HCT116 (cell line): Measurements from ENCODE around the gene SMIM44. TPM values are rescaled to one million over a fixed set of nuclear protein-coding genes. Genes with fewer than 3 reads are reported as not detected.

Experiments
- ATAC-seq: fragments of 200-7000 bp; cut with Tn5 transposase; 2 replicates; pipeline ENCODE4 v1.9.1; 2020; ENCODE audit warnings: mild to moderate bottlenecking, moderate library complexity
- BruUV-seq: library from RNA; stranded (reverse); fragments of 400-500 nt; replicated peaks from 2 replicates; lab custom pipeline; 2021; lab: Mats Ljungman, UMichigan
- CTCF ChIA-PET: fragments of 300-600 bp; sonication (Branson Sonifier 250); formaldehyde crosslinking; loops from one replicate; lab custom pipeline; 2021; ENCODE audit warnings: antibody characterized with exemption; lab: Charles Lee
- POLR2A ChIA-PET: fragments of 300-600, 350-600 bp; sonication (Branson Sonifier 250); formaldehyde crosslinking; loops from one replicate; lab custom pipeline; 2021; ENCODE audit warnings: antibody characterized with exemption; lab: Charles Lee
- RAD21 ChIA-PET, 2 experiments: fragments of 300-600 bp; sonication (Branson Sonifier 250); formaldehyde crosslinking; loops; one replicate each; lab custom pipeline; 2023; ENCODE audit warnings: low total read pairs in 2 of 2; ENCODE audit not compliant: uncharacterized antibody in 2 of 2, unreplicated experiment in 2 of 2, low non-redundant PET in 1 of 2; lab: Charles Lee
- DNase-seq: peaks from one replicate; pipeline ENCODE4 v3.0.0-alpha.2; 2010; ENCODE audit warnings: low read depth, low spot score
- H2AFZ ChIP-seq: fragments of 200-600 bp; shearing (Covaris generic), sonication (generic); 2 replicates; pipeline ENCODE4 v1.6.1; 2017; ENCODE audit warnings: low read depth, mixed run types, mixed read lengths, antibody characterized with exemption, low read length; ENCODE audit not compliant: poor library complexity, severe bottlenecking
- H3K27ac ChIP-seq: 2 replicates; pipeline ENCODE4 v1.5.1; 2012; ENCODE audit warnings: low read depth, low read length
- H3K27me3 ChIP-seq: fragments of 200-600 bp; sonication (generic); 2 replicates; pipeline ENCODE4 v1.6.1; 2016; ENCODE audit warnings: mixed run types, low read length, mixed read lengths; ENCODE audit not compliant: insufficient read depth
- H3K36me3 ChIP-seq, 2 experiments: fragments of 200-500 bp in 1 of 2; fragments of 200-600 bp in 1 of 2; sonication (Bioruptor generic) in 1 of 2; sonication (generic) in 1 of 2; 2 replicates each; pipeline versions ENCODE4 v1.5.1 to v1.6.1; 2014 to 2016; ENCODE audit warnings: low read length in 2 of 2, inconsistent platforms in 1 of 2, mixed read lengths in 1 of 2, mixed run types in 1 of 2; ENCODE audit not compliant: insufficient read depth in 2 of 2, control insufficient read depth in 1 of 2
- H3K4me1 ChIP-seq, 2 experiments: fragments of 200-600 bp in 1 of 2; sonication (generic) in 1 of 2; 2 replicates each; pipeline versions ENCODE4 v1.5.1 to v1.6.1; 2012 to 2017; ENCODE audit warnings: low read length in 2 of 2, inconsistent platforms in 1 of 2, mild to moderate bottlenecking in 1 of 2, mixed read lengths in 1 of 2, mixed run types in 1 of 2, moderate library complexity in 1 of 2; ENCODE audit not compliant: insufficient read depth in 2 of 2, control insufficient read depth in 1 of 2
- H3K4me2 ChIP-seq: fragments of 200-600 bp; sonication (generic); 2 replicates; pipeline ENCODE4 v1.6.1; 2017; ENCODE audit warnings: mixed run types, low read length, mixed read lengths
- H3K4me3 ChIP-seq, 2 experiments: fragments of 200-600 bp in 1 of 2; sonication (generic) in 1 of 2; replicated peaks in 1 of 2; 2 replicates each; pipeline ENCODE4 v1.5.1; 2011 to 2016; ENCODE audit warnings: low read length in 2 of 2, control low read depth in 1 of 2, low read depth in 1 of 2, mild to moderate bottlenecking in 1 of 2, mixed read lengths in 1 of 2, mixed run types in 1 of 2
- H3K79me2 ChIP-seq: fragments of 200-600 bp; sonication (generic); 2 replicates; pipeline ENCODE4 v1.6.1; 2017; ENCODE audit warnings: mild to moderate bottlenecking, mixed run types, low read length, moderate library complexity, mixed read lengths; ENCODE audit not compliant: insufficient read depth
- H3K9ac ChIP-seq: fragments of 200-600 bp; sonication (generic); 2 replicates; pipeline ENCODE4 v1.6.1; 2016; ENCODE audit warnings: low read length, mixed read lengths
- H3K9me2 ChIP-seq: fragments of 200-600 bp; sonication (generic), shearing (Covaris generic); 2 replicates; pipeline ENCODE4 v1.6.1; 2017; ENCODE audit warnings: mixed run types, mild to moderate bottlenecking, moderate library complexity; ENCODE audit not compliant: insufficient read depth
- H3K9me3 ChIP-seq, 2 experiments: fragments of 200-500 bp in 1 of 2; fragments of 200-600 bp in 1 of 2; sonication (Bioruptor generic) in 1 of 2; sonication (generic) in 1 of 2; 2 replicates each; pipeline ENCODE4 v1.6.1; 2014 to 2017; ENCODE audit warnings: low read length in 2 of 2, mixed read lengths in 2 of 2, inconsistent platforms in 1 of 2, low read depth in 1 of 2, mild to moderate bottlenecking in 1 of 2, mixed run types in 1 of 2, moderate library complexity in 1 of 2; ENCODE audit not compliant: control insufficient read depth in 1 of 2, insufficient read depth in 1 of 2
- H4K20me1 ChIP-seq: fragments of 200-600 bp; sonication (generic), shearing (Covaris generic); 2 replicates; pipeline ENCODE4 v1.6.1; 2017; ENCODE audit warnings: mixed run types, mild to moderate bottlenecking, moderate library complexity; ENCODE audit not compliant: insufficient read depth
- CBX3 ChIP-seq: IDR thresholded peaks from 2 replicates; pipeline ENCODE4 v1.6.1; 2012; ENCODE audit warnings: low read depth
- CEBPB ChIP-seq: IDR thresholded peaks from 2 replicates; pipeline ENCODE4 v1.6.1; 2012; ENCODE audit warnings: low read depth
- EGR1 ChIP-seq: IDR thresholded peaks from 2 replicates; pipeline ENCODE4 v1.6.1; 2012; ENCODE audit warnings: low read depth
- ELF1 ChIP-seq: IDR thresholded peaks from 2 replicates; pipeline ENCODE4 v1.6.1; 2012; ENCODE audit warnings: low read depth, borderline replicate concordance
- EZH2 ChIP-seq: fragments of 200-600 bp; sonication (generic); IDR thresholded peaks from 2 replicates; pipeline ENCODE4 v1.6.1; 2017; ENCODE audit warnings: antibody characterized with exemption, mixed run types
- JUND ChIP-seq: IDR thresholded peaks from 2 replicates; pipeline ENCODE4 v1.6.1; 2012
- POLR2AphosphoS5 ChIP-seq: IDR thresholded peaks from 2 replicates; pipeline ENCODE4 v1.6.1; 2011; ENCODE audit warnings: mild to moderate bottlenecking, low read depth, low read length, moderate library complexity
- RAD21 ChIP-seq: IDR thresholded peaks from 2 replicates; pipeline ENCODE4 v1.6.1; 2012; ENCODE audit warnings: low read depth, mild to moderate bottlenecking
- SIN3A ChIP-seq: IDR thresholded peaks from 2 replicates; pipeline ENCODE4 v1.6.1; 2012; ENCODE audit warnings: low read depth
- SP1 ChIP-seq: IDR thresholded peaks from 2 replicates; pipeline ENCODE4 v1.6.1; 2012; ENCODE audit warnings: low read depth
- TCF7L2 ChIP-seq: IDR thresholded peaks from 2 replicates; pipeline ENCODE4 v1.7.0; 2011; ENCODE audit warnings: borderline replicate concordance, inconsistent platforms; ENCODE audit not compliant: insufficient read depth, insufficient read length; ENCODE audit errors: extremely low read depth
- YY1 ChIP-seq: IDR thresholded peaks from 2 replicates; pipeline ENCODE4 v1.6.1; 2011; ENCODE audit warnings: low read length, low read depth, moderate library complexity, mild to moderate bottlenecking; ENCODE audit not compliant: insufficient replicate concordance; ENCODE audit errors: extremely low read depth
- ZFX ChIP-seq: fragments of 450-650 bp; IDR thresholded peaks from 2 replicates; pipeline ENCODE4 v1.6.1; 2017
- ZNF274 ChIP-seq: fragments of 200-500 bp; sonication (Bioruptor generic); IDR thresholded peaks from 2 replicates; pipeline ENCODE4 v1.6.1; 2014; ENCODE audit warnings: mild to moderate bottlenecking, low read depth, low read length, inconsistent platforms
- intact Hi-C: fragments of 100-400 bp; cut with micrococcal nuclease; formaldehyde crosslinking; loops from 2 replicates; pipeline ENCODE4 v1.10.0; 2022
- total RNA-seq: library from RNA; stranded (reverse); gene quantifications from one replicate; pipeline ENCODE4 v1.2.1, GENCODE V29; 2021; ENCODE audit not compliant: unreplicated experiment
- TF ChIP-seq, protein P1 (sequence below): IDR thresholded peaks from 2 replicates; pipeline ENCODE4 v1.6.1; 2012
- TF ChIP-seq, protein P2 (sequence below): IDR thresholded peaks from 2 replicates; pipeline ENCODE4 v1.6.1; 2012
- TF ChIP-seq, protein P3 (sequence below), 3 experiments: fragments of 200-600 bp in 1 of 3; sonication (generic) in 1 of 3; IDR thresholded peaks in 2 of 3; conservative IDR thresholded peaks in 1 of 3; 2 replicates each; pipeline ENCODE4 v1.5.1; 2012 to 2017; ENCODE audit warnings: low read depth in 2 of 3, low read length in 2 of 3, antibody characterized with exemption in 1 of 3, borderline replicate concordance in 1 of 3, control low read depth in 1 of 3, mild to moderate bottlenecking in 1 of 3, mixed read lengths in 1 of 3, mixed run types in 1 of 3, moderate library complexity in 1 of 3; ENCODE audit not compliant: insufficient read depth in 1 of 3

The SMIM44 gene
- total RNA-seq, 1 experiment from 2014 or later: not detected

DNA sequence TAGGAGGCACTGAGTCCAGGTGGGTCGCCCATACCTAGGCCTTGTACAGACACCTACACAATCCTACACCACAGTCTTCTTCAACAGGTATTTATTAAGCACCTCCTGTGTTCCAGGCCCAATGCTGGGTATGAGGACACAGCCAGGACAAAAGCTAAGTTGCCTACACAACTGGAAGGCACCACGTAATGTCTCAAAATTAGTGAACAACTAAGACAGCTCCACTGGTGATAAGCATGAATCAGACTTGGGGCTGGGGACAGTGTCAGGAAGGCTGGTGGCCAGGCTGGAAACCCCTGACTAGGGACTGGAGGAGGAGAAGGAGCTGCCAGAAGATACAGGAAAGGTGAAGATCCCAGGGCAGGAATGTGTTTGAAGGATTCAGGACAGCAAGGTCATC is 5.3 kb downstream of the SMIM44 start:
- no peak for TF ChIP-seq JUND
- no peak for TF ChIP-seq ZNF274
- TF ChIP-seq EZH2: no peak
- no peak for TF ChIP-seq SIN3A
- no peak for TF ChIP-seq POLR2AphosphoS5
- TF ChIP-seq ELF1: no peak
- TF ChIP-seq EGR1: no peak
- no peak for TF ChIP-seq CEBPB
- TF ChIP-seq, protein P1, sequence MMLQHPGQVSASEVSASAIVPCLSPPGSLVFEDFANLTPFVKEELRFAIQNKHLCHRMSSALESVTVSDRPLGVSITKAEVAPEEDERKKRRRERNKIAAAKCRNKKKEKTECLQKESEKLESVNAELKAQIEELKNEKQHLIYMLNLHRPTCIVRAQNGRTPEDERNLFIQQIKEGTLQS: no peak
- TF ChIP-seq, all 23 proteins: peak for 0
- Histone ChIP-seq H3K4me3 (no peak overlapping the region), H2AFZ (no peak overlapping the region), H4K20me1 (no peaks in the 10 kb centered on the region), H3K27ac (no peak overlapping the region), H3K4me2 (no peak overlapping the region), H3K9ac (no peak overlapping the region), H3K79me2 (no peaks in the 10 kb centered on the region), H3K27me3 (peaks cover 9% of the 10 kb centered on the region; the same call in 1 of the 2 replicates), H3K9me3 (no peaks in the 10 kb centered on the region), H3K36me3 (no peaks in the 10 kb centered on the region), H3K9me2 (no peaks in the 10 kb centered on the region), H3K4me1 (peaks cover 0 to 7% of the 10 kb centered on the region in 2 experiments; a peak in 2 of 4 replicates)
- DNase-seq (no peak), ATAC-seq (no peak)
- RAD21 ChIA-PET: no interaction called here
- no TSS peak for BruUV-seq
- intact Hi-C loops: no loop called here
- CTCF ChIA-PET: no interaction called here
- POLR2A ChIA-PET: no interaction called here

DNA sequence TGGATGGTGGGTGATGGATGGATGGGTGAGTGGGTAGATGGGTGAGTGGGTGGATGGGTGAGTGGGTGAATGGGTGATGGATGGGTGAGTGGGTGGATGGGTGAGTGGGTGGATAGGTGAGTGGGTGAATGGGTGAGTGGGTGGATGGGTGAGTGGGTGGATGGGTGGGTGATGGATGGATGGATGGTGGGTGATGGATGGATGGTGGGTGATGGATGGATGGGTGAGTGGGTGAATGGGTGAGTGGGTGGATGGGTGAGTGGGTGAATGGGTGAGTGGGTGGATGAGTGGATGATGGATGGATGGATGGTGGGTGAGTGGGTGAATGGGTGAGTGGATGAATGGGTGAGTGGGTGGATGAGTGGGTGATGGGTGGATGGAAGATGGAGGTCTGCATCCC is 5.7 kb downstream of the SMIM44 start:
- no peaks in the 10 kb centered on the region for H3K9me3 ChIP-seq
- H3K27ac ChIP-seq: no peak overlapping the region
- H3K9me2 ChIP-seq: no peaks in the 10 kb centered on the region
- no peaks in the 10 kb centered on the region for H4K20me1 ChIP-seq
- peaks cover 0 to 7% of the 10 kb centered on the region in 2 experiments; a peak in 2 of 4 replicates for H3K4me1 ChIP-seq
- no peak overlapping the region for H2AFZ ChIP-seq
- DNase-seq: no peak
- RAD21 ChIA-PET: no interaction called here
- intact Hi-C loops: no loop called here
- H3K36me3 ChIP-seq: no peaks in the 10 kb centered on the region
- CTCF ChIA-PET: no interaction called here
- H3K4me3 ChIP-seq: no peak overlapping the region
- H3K79me2 ChIP-seq: no peaks in the 10 kb centered on the region
- no peak overlapping the region for H3K9ac ChIP-seq
- POLR2A ChIA-PET: no interaction called here
- peaks cover 9% of the 10 kb centered on the region; the same call in 1 of the 2 replicates for H3K27me3 ChIP-seq
- H3K4me2 ChIP-seq: no peak overlapping the region
- no TSS peak for BruUV-seq
- ATAC-seq: no peak
- TF ChIP-seq, protein P2, sequence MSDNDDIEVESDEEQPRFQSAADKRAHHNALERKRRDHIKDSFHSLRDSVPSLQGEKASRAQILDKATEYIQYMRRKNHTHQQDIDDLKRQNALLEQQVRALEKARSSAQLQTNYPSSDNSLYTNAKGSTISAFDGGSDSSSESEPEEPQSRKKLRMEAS: no peak
- TF ChIP-seq JUND (no peak), EGR1 (no peak), ELF1 (no peak), TCF7L2 (no peak), POLR2AphosphoS5 (no peak), CBX3 (no peak), SP1 (no peak), ZFX (no peak), YY1 (no peak), RAD21 (no peak), ZNF274 (no peak), EZH2 (no peak)
- TF ChIP-seq, protein P1: no peak
- TF ChIP-seq, protein P3, sequence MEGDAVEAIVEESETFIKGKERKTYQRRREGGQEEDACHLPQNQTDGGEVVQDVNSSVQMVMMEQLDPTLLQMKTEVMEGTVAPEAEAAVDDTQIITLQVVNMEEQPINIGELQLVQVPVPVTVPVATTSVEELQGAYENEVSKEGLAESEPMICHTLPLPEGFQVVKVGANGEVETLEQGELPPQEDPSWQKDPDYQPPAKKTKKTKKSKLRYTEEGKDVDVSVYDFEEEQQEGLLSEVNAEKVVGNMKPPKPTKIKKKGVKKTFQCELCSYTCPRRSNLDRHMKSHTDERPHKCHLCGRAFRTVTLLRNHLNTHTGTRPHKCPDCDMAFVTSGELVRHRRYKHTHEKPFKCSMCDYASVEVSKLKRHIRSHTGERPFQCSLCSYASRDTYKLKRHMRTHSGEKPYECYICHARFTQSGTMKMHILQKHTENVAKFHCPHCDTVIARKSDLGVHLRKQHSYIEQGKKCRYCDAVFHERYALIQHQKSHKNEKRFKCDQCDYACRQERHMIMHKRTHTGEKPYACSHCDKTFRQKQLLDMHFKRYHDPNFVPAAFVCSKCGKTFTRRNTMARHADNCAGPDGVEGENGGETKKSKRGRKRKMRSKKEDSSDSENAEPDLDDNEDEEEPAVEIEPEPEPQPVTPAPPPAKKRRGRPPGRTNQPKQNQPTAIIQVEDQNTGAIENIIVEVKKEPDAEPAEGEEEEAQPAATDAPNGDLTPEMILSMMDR (IDR thresholded peaks at IDR 0.05 in 2 of 3, conservative IDR thresholded peaks at IDR 0.05 in 1 of 3; ENCODE audit: borderline replicate concordance in 1 of 3, insufficient read depth in 1 of 3, low read depth in 2 of 3, low read length in 2 of 3): no peak
